K562 treated with DMSO at 1 percent for 12 hours (cell line): Measurements from ENCODE around the gene ZBED1. TPM values are rescaled to one million over a fixed set of nuclear protein-coding genes. Genes with fewer than 3 reads are reported as not detected.

ENCODE experiments used
- total RNA-seq: library from RNA; unstranded; fragments of 300-600 nt; gene quantifications from 2 replicates; pipeline ENCODE4 v1.2.3, GENCODE V29; 2022; ENCODE audit not compliant: insufficient read depth

ZBED1 gene
- 15.8 and 27.7 TPM in 2 replicates for total RNA-seq

DNA sequence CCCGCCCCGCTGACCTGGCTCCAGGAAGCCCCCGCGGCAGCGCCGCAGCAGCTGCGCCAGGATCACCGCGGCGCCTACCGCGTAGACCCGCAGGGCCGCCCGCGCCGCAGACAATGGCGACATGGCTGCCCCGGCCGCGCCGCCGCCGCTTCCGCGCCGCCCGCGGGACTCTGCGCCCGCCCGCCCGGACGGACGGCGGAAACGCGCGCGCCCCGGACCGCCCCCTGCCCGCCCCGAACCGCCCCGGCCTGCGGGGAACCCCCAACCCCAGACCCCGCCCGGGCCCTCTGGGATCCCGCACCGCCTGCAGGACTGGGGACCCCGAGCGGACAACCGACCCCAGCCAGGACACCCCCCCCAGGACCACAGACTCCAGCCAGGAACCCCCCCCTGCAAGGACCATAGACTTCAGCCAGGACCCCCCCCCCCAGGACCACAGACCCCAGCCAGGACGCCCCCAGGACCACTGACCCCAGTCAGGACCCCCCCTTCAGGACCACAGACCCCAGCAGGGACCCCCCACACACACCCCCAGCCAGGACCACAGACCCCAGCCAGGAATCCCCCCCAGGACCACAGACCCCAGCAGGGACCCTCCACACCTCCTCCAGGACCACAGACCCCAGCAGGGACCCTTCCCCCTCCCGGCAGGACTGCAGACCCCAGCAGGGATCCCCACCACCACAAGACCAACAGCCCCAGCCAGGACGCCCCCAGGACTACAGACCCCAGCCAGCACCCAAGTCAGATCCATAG lies at the start of gene ZBED1, which contains the start of gene DHRSX:
Gene ZBED1, minus strand, starts transcription at position 174 of the 756 bp plus-strand sequence. CDS start 10,257 bp downstream, outside the sequence.
Gene DHRSX, minus strand, starts transcription at position 174 of the 756 bp plus-strand sequence. Its CDS starts 51 bp downstream, at position 123.

Other genes with a start within 250 kb of the ZBED1 start
- 3.9 and 10.5 TPM in 2 replicates for gene DHRSX, start within 50 bp of the ZBED1 start, total RNA-seq
- 59.6 and 62.4 TPM in 2 replicates for gene CD99, start 190.3 kb upstream of the ZBED1 start, total RNA-seq